ENCODE measurements around the gene RHOF. TPM values are rescaled to one million over a fixed set of nuclear protein-coding genes. Genes with fewer than 3 reads are reported as not detected.
A peak's percentile ranks its signal among the peaks of the same experiment; 100 is the strongest.

RHOF gene
- total and polyA plus RNA-seq, 2 of the 13 experiments (the other 11 are each of a cell fraction or from before 2014, with no cell fraction given) = 14.6 to 32.2 TPM

- peak; percentile 54 for TF ChIP-seq ZNF605 (CRISPR knock-in tag; IDR thresholded peaks at IDR 0.05)
- no peak for TF ChIP-seq ZNF205 (CRISPR knock-in tag; IDR thresholded peaks at IDR 0.05)
- no peak for TF ChIP-seq HOXA9 (CRISPR knock-in tag; IDR thresholded peaks at IDR 0.05; ENCODE audit: borderline replicate concordance)
- TF ChIP-seq MBNL3 (CRISPR knock-in tag; conservative IDR thresholded peaks at IDR 0.05) = no peak
- no peak for TF ChIP-seq EHMT2 (IDR thresholded peaks at IDR 0.05; ENCODE audit: borderline replicate concordance, low read depth, low read length)
- TF ChIP-seq ZNF569 (CRISPR knock-in tag; IDR thresholded peaks at IDR 0.05; ENCODE audit: borderline replicate concordance) = no peak
- TF ChIP-seq SNRNP70 (IDR thresholded peaks at IDR 0.05; ENCODE audit: low read depth, low read length) = no peak
- TF ChIP-seq JUND (CRISPR knock-in tag; IDR thresholded peaks at IDR 0.05) = no peak
- no peak for TF ChIP-seq ZSCAN5A (CRISPR knock-in tag; IDR thresholded peaks at IDR 0.05; ENCODE audit: borderline replicate concordance)
- TF ChIP-seq ZNF317 (CRISPR knock-in tag; IDR thresholded peaks at IDR 0.05) = 0 out of 2 replicates have a peak, but pooled peaks have one; percentile 14
- TF ChIP-seq AHDC1 (CRISPR knock-in tag; IDR thresholded peaks at IDR 0.05; ENCODE audit: borderline replicate concordance) = peak; percentile 25; the same call in 1 of the 2 replicates
- no peak for TF ChIP-seq ZNF768 (CRISPR knock-in tag; IDR thresholded peaks at IDR 0.05)
- no peak for TF ChIP-seq FOXP1 (IDR thresholded peaks at IDR 0.05)
- no peak for TF ChIP-seq FOXP1 (CRISPR knock-in tag; IDR thresholded peaks at IDR 0.05)
- no peak for TF ChIP-seq WIZ (CRISPR knock-in tag; IDR thresholded peaks at IDR 0.05)
- no peak for TF ChIP-seq MATR3 (CRISPR knock-in tag; IDR thresholded peaks at IDR 0.05)
Measured at GRCh38 chr12:121799842-121800693, 6.6 kb upstream of the RHOF start (continued).

Data from HepG2 (cell line).